IMR-90 (cell line): Measurements from ENCODE around the gene ZDHHC8. TPM values are rescaled to one million over a fixed set of nuclear protein-coding genes. Genes with fewer than 3 reads are reported as not detected.

Experiments used
- ATAC-seq: fragments of 200-7000 bp; cut with Tn5 transposase; 2 replicates; pipeline ENCODE4 v1.9.1; 2020; ENCODE audit warnings: low read depth, mild to moderate bottlenecking, moderate library complexity
- BruUV-seq: library from RNA; stranded (reverse); fragments of 400-500 nt; replicated peaks from 2 replicates; lab custom pipeline; 2021; lab: Mats Ljungman, UMichigan
- CTCF ChIA-PET: fragments of 300-600 bp; formaldehyde crosslinking; extraction: SDS; loops from one replicate; lab custom pipeline; 2021; ENCODE audit warnings: antibody characterized with exemption; lab: Yijun Ruan, JAX
- POLR2A ChIA-PET: fragments of 300-600 bp; sonication (Branson Sonifier 250); formaldehyde crosslinking; loops from one replicate; lab custom pipeline; 2022; ENCODE audit warnings: antibody characterized with exemption; ENCODE audit not compliant: unreplicated experiment; lab: Charles Lee
- DNase-seq: peaks from one replicate; pipeline ENCODE4 v3.0.0; 2013
- H2AFZ ChIP-seq: replicated peaks from 2 replicates; pipeline ENCODE3; 2013; ENCODE audit warnings: low read length, mild to moderate bottlenecking; ENCODE audit not compliant: poor library complexity
- H2AK5ac ChIP-seq: 2 replicates; pipeline ENCODE4 v1.6.1; 2013; ENCODE audit warnings: low read depth, low read length, inconsistent platforms
- H2AK9ac ChIP-seq: replicated peaks from 2 replicates; pipeline ENCODE3; 2013; ENCODE audit warnings: mild to moderate bottlenecking, low read depth, low read length, moderate library complexity; ENCODE audit not compliant: poor library complexity
- H2BK120ac ChIP-seq: 2 replicates; pipeline ENCODE4 v1.6.1; 2013; ENCODE audit warnings: low read depth, low read length, inconsistent platforms
- H2BK15ac ChIP-seq: 3 replicates; pipeline ENCODE4 v1.6.1; 2013; ENCODE audit warnings: low read depth, low read length, inconsistent platforms
- H2BK20ac ChIP-seq: 2 replicates; pipeline ENCODE4 v1.6.1; 2013; ENCODE audit warnings: low read depth, mild to moderate bottlenecking, inconsistent platforms, low read length, moderate library complexity
- H2BK5ac ChIP-seq: 2 replicates; pipeline ENCODE4 v1.6.1; 2013; ENCODE audit warnings: mild to moderate bottlenecking, low read depth, low read length, inconsistent platforms; ENCODE audit not compliant: poor library complexity, severe bottlenecking
- H3K14ac ChIP-seq: replicated peaks from 2 replicates; pipeline ENCODE4 v1.6.1; 2013; ENCODE audit warnings: low read depth, low read length, inconsistent platforms
- H3K18ac ChIP-seq: 2 replicates; pipeline ENCODE4 v1.6.1; 2013; ENCODE audit warnings: low read depth, low read length, control low read depth
- H3K23ac ChIP-seq: 2 replicates; pipeline ENCODE4 v1.6.1; 2013; ENCODE audit warnings: low read depth, low read length, inconsistent platforms
- H3K27ac ChIP-seq: 2 replicates; pipeline ENCODE4 v1.5.1; 2013; ENCODE audit warnings: mild to moderate bottlenecking, control low read depth, low read length; ENCODE audit not compliant: insufficient read depth
- H3K27me3 ChIP-seq: 2 replicates; pipeline ENCODE4 v1.6.1; 2013; ENCODE audit warnings: low read length; ENCODE audit not compliant: control insufficient read depth, insufficient read depth
- H3K36me3 ChIP-seq: 2 replicates; pipeline ENCODE4 v1.6.1; 2013; ENCODE audit warnings: low read length, mixed read lengths; ENCODE audit not compliant: control insufficient read depth, insufficient read depth
- H3K4ac ChIP-seq: 2 replicates; pipeline ENCODE4 v1.6.1; 2013; ENCODE audit warnings: low read depth, low read length, inconsistent platforms
- H3K4me1 ChIP-seq: 2 replicates; pipeline ENCODE4 v1.6.1; 2013; ENCODE audit warnings: low read length, mixed read lengths; ENCODE audit not compliant: control insufficient read depth, insufficient read depth
- H3K4me2 ChIP-seq: 2 replicates; pipeline ENCODE4 v1.6.1; 2013; ENCODE audit warnings: low read depth, mild to moderate bottlenecking, control low read depth, low read length, moderate library complexity
- H3K4me3 ChIP-seq: 2 replicates; pipeline ENCODE4 v1.5.1; 2013; ENCODE audit warnings: low read depth, mild to moderate bottlenecking, control low read depth, low read length, moderate library complexity; ENCODE audit not compliant: insufficient read depth
- H3K56ac ChIP-seq: 2 replicates; pipeline ENCODE4 v1.6.1; 2013; ENCODE audit warnings: low read length, inconsistent platforms; ENCODE audit not compliant: insufficient read depth; ENCODE audit errors: extremely low read depth
- H3K79me1 ChIP-seq, 2 experiments: 2 replicates each; pipeline ENCODE4 v1.6.1; 2013; ENCODE audit warnings: low read length in 2 of 2, inconsistent platforms in 1 of 2, low read depth in 1 of 2
- H3K9ac ChIP-seq: 2 replicates; pipeline ENCODE4 v1.6.1; 2013; ENCODE audit warnings: low read depth, low read length, control low read depth
- H3K9me1 ChIP-seq: 2 replicates; pipeline ENCODE4 v1.6.1; 2013; ENCODE audit warnings: low read length, inconsistent platforms; ENCODE audit not compliant: insufficient read depth
- H3K9me3 ChIP-seq: 2 replicates; pipeline ENCODE4 v1.6.1; 2013; ENCODE audit warnings: low read length; ENCODE audit not compliant: control insufficient read depth, insufficient read depth
- H4K20me1 ChIP-seq: 2 replicates; pipeline ENCODE4 v1.6.1; 2013; ENCODE audit warnings: low read length, inconsistent platforms; ENCODE audit not compliant: insufficient read depth
- H4K5ac ChIP-seq: 2 replicates; pipeline ENCODE4 v1.6.1; 2013; ENCODE audit warnings: mild to moderate bottlenecking, low read depth, low read length, control low read depth
- H4K8ac ChIP-seq, 2 experiments: 2 replicates each; pipeline ENCODE4 v1.6.1; 2013; ENCODE audit warnings: low read depth in 2 of 2, low read length in 2 of 2, control low read depth in 1 of 2, inconsistent platforms in 1 of 2
- H4K91ac ChIP-seq: 2 replicates; pipeline ENCODE4 v1.6.1; 2013; ENCODE audit warnings: low read depth, low read length, inconsistent platforms; ENCODE audit not compliant: insufficient read depth
- BHLHE40 ChIP-seq: fragments of 150-350 bp; IDR thresholded peaks from 2 replicates; pipeline ENCODE4 v1.6.1; 2016; ENCODE audit warnings: mild to moderate bottlenecking, low read depth, low read length
- CHD1 ChIP-seq: IDR thresholded peaks from 2 replicates; pipeline ENCODE4 v1.6.1; 2012; ENCODE audit warnings: low read depth, low read length, improper control_type of control experiment
- MAFK ChIP-seq: IDR thresholded peaks from 2 replicates; pipeline ENCODE4 v1.6.1; 2012; ENCODE audit warnings: low read depth, low read length, improper control_type of control experiment
- MAZ ChIP-seq: IDR thresholded peaks from 2 replicates; pipeline ENCODE4 v1.6.1; 2012; ENCODE audit warnings: low read depth, mild to moderate bottlenecking, low read length, improper control_type of control experiment, moderate library complexity, borderline replicate concordance
- RCOR1 ChIP-seq: IDR thresholded peaks from 2 replicates; pipeline ENCODE4 v1.6.1; 2012; ENCODE audit warnings: mild to moderate bottlenecking, low read length, improper control_type of control experiment; ENCODE audit not compliant: insufficient replicate concordance
- RFX5 ChIP-seq: IDR thresholded peaks from 2 replicates; pipeline ENCODE4 v1.8.0; 2012; ENCODE audit warnings: low read depth, mild to moderate bottlenecking, low read length, moderate library complexity
- SMC3 ChIP-seq: fragments of 150-350 bp; IDR thresholded peaks from 2 replicates; pipeline ENCODE4 v1.6.1; 2016; ENCODE audit warnings: low read depth, mild to moderate bottlenecking, antibody characterized with exemption, low read length, moderate library complexity
- WGBS, 2 experiments: methylation state at CpG; one replicate each; pipeline versions ENCODE4 v1.1.5 to v1.1.7; 2013; ENCODE audit warnings: missing lambda C conversion rate in 2 of 2; ENCODE audit not compliant: insufficient read length in 1 of 2; ENCODE audit errors: extremely low coverage in 2 of 2; 5-methylcytosine and 5-hydroxymethylcytosine counted together
- dilution Hi-C: fragments of 300-500 bp; cut with HindIII; formaldehyde crosslinking; loops from one replicate; pipeline ENCODE4 v1.14.3; 2018; ENCODE audit warnings: low sequenced_read_pairs; ENCODE audit not compliant: unreplicated experiment
- in situ Hi-C: fragments of 300-500 bp; cut with MboI; formaldehyde crosslinking; loops from 3 replicates; pipeline ENCODE4 v1.14.3; 2019; ENCODE audit warnings: low sequenced_read_pairs, inconsistent platforms, mixed read lengths
- intact Hi-C: fragments of 100-400 bp; cut with micrococcal nuclease; formaldehyde crosslinking; loops from 2 replicates; pipeline ENCODE4 v1.10.0; 2022
- polyA plus RNA-seq, 3 experiments: library from polyadenylated mRNA; depleted of rRNA; stranded (reverse); fragments of >200 nt; gene quantifications; 2 replicates each; pipeline ENCODE4 v1.2.3, GENCODE V29; 2012; ENCODE audit warnings: low replicate concordance in 1 of 3
- total RNA-seq: library from RNA; depleted of rRNA; stranded (reverse); fragments of >200 nt; gene quantifications from 2 replicates; pipeline ENCODE4 v1.2.3, GENCODE V29; 2012
- TF ChIP-seq, protein P1 (sequence below): fragments of 150-350 bp; IDR thresholded peaks from 2 replicates; pipeline ENCODE4 v1.6.1; 2016; ENCODE audit warnings: low read depth, mild to moderate bottlenecking, low read length, moderate library complexity, borderline replicate concordance
- TF ChIP-seq, protein P2 (sequence below): fragments of 150-350 bp; IDR thresholded peaks from 2 replicates; pipeline ENCODE4 v1.6.1; 2017; ENCODE audit warnings: mild to moderate bottlenecking, antibody characterized with exemption, low read length, low read depth

Gene ZDHHC8
- total and polyA plus RNA-seq, 2 of the 4 experiments (the other 2 are of a cell fraction) = 2.5 to 72.6 TPM

DNA sequence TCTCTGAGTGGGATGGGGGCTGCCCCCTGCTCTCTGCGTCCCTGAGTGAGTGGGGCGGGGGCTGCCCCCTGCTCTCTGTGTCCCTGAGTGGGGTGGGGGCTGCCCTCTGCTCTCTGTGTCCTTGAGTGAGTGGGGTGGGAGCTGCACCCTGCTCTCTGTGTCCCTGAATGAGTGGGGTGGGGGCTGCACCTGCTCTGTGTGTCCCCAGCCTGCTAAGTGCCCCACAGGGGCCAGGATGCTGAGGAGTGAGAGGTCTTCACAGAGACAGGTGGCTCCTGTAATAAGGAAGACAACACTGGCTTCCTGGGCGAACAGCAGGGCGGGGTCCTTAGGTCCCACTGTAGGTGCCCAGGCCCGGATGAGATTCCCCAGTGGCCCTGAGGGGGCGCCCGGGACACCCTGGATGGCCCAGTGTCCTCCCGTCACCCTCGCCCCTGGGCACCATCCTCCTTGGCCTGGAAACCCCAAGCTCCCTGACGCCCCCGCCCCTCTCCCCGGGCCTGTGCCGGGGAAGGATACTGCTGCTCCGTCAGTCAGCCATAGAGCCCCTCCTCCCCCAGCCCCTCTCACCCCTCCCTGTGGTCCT, 23.1 kb downstream of the ZDHHC8 start:
- H3K56ac ChIP-seq = no peak overlapping the region
- peaks cover 11% of the 10 kb centered on the region; the same call in 1 of the 2 replicates for H4K20me1 ChIP-seq
- H3K36me3 ChIP-seq = no peaks in the 10 kb centered on the region
- dilution Hi-C loops = no loop called here
- H4K8ac ChIP-seq = no peak overlapping the region
- H3K23ac ChIP-seq = no peak overlapping the region
- no peak overlapping the region for H2BK20ac ChIP-seq
- H3K18ac ChIP-seq = no peak overlapping the region
- H4K91ac ChIP-seq = no peak overlapping the region
- H3K9me3 ChIP-seq = no peaks in the 10 kb centered on the region
- H2AK9ac ChIP-seq = no peak overlapping the region
- no peak overlapping the region for H3K27ac ChIP-seq
- H2AK5ac ChIP-seq = no peak overlapping the region
- H3K14ac ChIP-seq = no peak overlapping the region
- H2AFZ ChIP-seq = no peak overlapping the region
- no peak overlapping the region for H3K9ac ChIP-seq
- TF ChIP-seq RCOR1 (no peak), SMC3 (no peak), CHD1 (no peak), MAFK (no peak), MAZ (no peak), RFX5 (no peak), BHLHE40 (no peak)
- TF ChIP-seq, protein P1, sequence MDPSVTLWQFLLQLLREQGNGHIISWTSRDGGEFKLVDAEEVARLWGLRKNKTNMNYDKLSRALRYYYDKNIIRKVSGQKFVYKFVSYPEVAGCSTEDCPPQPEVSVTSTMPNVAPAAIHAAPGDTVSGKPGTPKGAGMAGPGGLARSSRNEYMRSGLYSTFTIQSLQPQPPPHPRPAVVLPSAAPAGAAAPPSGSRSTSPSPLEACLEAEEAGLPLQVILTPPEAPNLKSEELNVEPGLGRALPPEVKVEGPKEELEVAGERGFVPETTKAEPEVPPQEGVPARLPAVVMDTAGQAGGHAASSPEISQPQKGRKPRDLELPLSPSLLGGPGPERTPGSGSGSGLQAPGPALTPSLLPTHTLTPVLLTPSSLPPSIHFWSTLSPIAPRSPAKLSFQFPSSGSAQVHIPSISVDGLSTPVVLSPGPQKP = no peak
- TF ChIP-seq, protein P2, sequence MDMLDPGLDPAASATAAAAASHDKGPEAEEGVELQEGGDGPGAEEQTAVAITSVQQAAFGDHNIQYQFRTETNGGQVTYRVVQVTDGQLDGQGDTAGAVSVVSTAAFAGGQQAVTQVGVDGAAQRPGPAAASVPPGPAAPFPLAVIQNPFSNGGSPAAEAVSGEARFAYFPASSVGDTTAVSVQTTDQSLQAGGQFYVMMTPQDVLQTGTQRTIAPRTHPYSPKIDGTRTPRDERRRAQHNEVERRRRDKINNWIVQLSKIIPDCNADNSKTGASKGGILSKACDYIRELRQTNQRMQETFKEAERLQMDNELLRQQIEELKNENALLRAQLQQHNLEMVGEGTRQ = no peak
- no peak overlapping the region for H2BK120ac ChIP-seq
- H3K4me3 ChIP-seq = no peak overlapping the region
- H2BK5ac ChIP-seq = no peak overlapping the region
- H3K79me1 ChIP-seq = no peaks in the 10 kb centered on the region
- no peak for DNase-seq
- H3K4me2 ChIP-seq = no peak overlapping the region
- ATAC-seq = no peak
- peaks cover 8% of the 10 kb centered on the region; the same call in 1 of the 2 replicates for H3K27me3 ChIP-seq
- in situ Hi-C loops = loop anchor here (5.0 to 10.0 kb wide), 2 partner anchors 138 to 300 kb away; no protein-coding TSS in a partner anchor
- no TSS peak for BruUV-seq
- no peak overlapping the region for H4K5ac ChIP-seq
- H3K4me1 ChIP-seq = peaks cover 8% of the 10 kb centered on the region
- ChIA-PET POLR2A (no interaction called here), CTCF (no interaction called here)
- 92% methylated on average over 3 of the region's 14 CpGs; no CpG with 5 or more reads in 1 of the 2 experiments for WGBS, 2 experiments
- intact Hi-C loops = loop anchor here (5.0 kb wide), 1 partner anchor 303 kb away; no protein-coding TSS in a partner anchor
- H2BK15ac ChIP-seq = no peak overlapping the region
- H3K4ac ChIP-seq = no peak overlapping the region
- H3K9me1 ChIP-seq = no peaks in the 10 kb centered on the region
